Prostate gland (tissue), 2 donors: ENCODE data around the gene ESPN. TPM values are rescaled to one million over a fixed set of nuclear protein-coding genes. Genes with fewer than 3 reads are reported as not detected.

Experiments used
- DNase-seq: peaks from one replicate; pipeline ENCODE4 v3.0.0-alpha.2; 2019; ENCODE audit warnings: low spot score
- H3K27ac ChIP-seq, 2 donors: fragments of 200-600 bp; sonication (generic); 2 replicates each; pipeline ENCODE4 v1.5.1; 2017 to 2019
- H3K27me3 ChIP-seq: fragments of 200-600 bp; sonication (generic); replicated peaks from 2 replicates; pipeline ENCODE4 v1.5.1; 2019; ENCODE audit not compliant: insufficient read depth
- H3K36me3 ChIP-seq, 2 donors: fragments of 200-600 bp; sonication (generic); 1 replicate in 1 of 2; 2 replicates in 1 of 2; pipeline versions ENCODE4 v1.5.1 to v1.8.1; 2017 to 2019
- H3K4me1 ChIP-seq: fragments of 200-600 bp; sonication (generic); replicated peaks from 2 replicates; pipeline ENCODE4 v1.5.1; 2019
- H3K4me3 ChIP-seq, 2 donors: fragments of 200-600 bp; sonication (generic); 2 replicates each; pipeline ENCODE4 v1.5.1; 2017 to 2019
- H3K9me3 ChIP-seq: fragments of 200-600 bp; sonication (generic); 2 replicates; pipeline ENCODE4 v1.5.1; 2017
- POLR2A ChIP-seq: fragments of 450-650 bp; IDR thresholded peaks from one replicate; pipeline ENCODE4 v1.6.1; 2016; ENCODE audit warnings: antibody characterized with exemption, mild to moderate bottlenecking
- POLR2AphosphoS5 ChIP-seq: sonication (generic); formaldehyde crosslinking; IDR thresholded peaks from one replicate; pipeline ENCODE4 v1.6.1; 2017; ENCODE audit warnings: antibody characterized with exemption
- WGBS: methylation state at CpG from one replicate; pipeline ENCODE4 v1.1.5; 2018; 5-methylcytosine and 5-hydroxymethylcytosine counted together
- intact Hi-C: fragments of 100-400 bp; cut with DNase I; formaldehyde crosslinking; loops from one replicate; pipeline ENCODE4 v1.14.2; 2022
- total RNA-seq, 2 donors: library from RNA; depleted of rRNA; stranded (reverse); fragments of >200 nt; gene quantifications; one replicate each; pipeline ENCODE4 v1.1.0, GENCODE V29; 2016
- TF ChIP-seq, protein P1 (sequence below), 4 experiments: fragments of 200-600 bp in 2 of 4; fragments of 450-650 bp in 2 of 4; sonication (generic) in 2 of 4; IDR thresholded peaks; 1 replicate in 3 of 4; 2 replicates in 1 of 4; pipeline ENCODE4 v1.5.1; 2016 to 2019; ENCODE audit warnings: antibody characterized with exemption in 4 of 4, mild to moderate bottlenecking in 2 of 4, moderate library complexity in 2 of 4

ESPN gene
- total RNA-seq, 2 donors from 2014 or later = 19.7 to 257 TPM

DNA sequence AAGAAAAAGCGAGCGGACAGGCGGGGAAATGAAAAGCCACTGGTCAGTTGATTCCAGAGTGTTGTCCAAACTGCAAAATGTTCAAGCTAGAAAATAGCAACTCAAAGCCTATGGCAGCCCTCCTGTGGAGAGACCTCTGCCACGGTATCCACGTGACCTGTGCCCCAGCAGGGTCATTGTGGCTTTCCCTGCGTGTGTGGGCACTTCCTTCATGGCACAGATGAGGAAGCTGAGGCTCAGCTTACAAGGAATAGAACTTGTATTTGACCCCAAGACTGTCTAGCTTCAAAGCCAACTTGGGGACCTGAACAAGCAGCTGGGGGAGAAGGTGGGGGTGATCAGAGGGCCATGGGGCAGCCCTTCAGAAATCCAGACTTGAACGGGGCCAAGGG is 82.5 kb downstream of the ESPN start:
- intact Hi-C loops = no loop called here
- no peak for DNase-seq
- 87% methylated on average over 7 of the region's 7 CpGs for WGBS
- Histone ChIP-seq H3K27me3 (no peaks in the 10 kb centered on the region), H3K27ac (no peak overlapping the region), H3K36me3 (no peaks in the 10 kb centered on the region), H3K9me3 (no peaks in the 10 kb centered on the region), H3K4me3 (no peak overlapping the region), H3K4me1 (no peaks in the 10 kb centered on the region)
- TF ChIP-seq POLR2AphosphoS5 (no peak), POLR2A (no peak)
- TF ChIP-seq, protein P1, sequence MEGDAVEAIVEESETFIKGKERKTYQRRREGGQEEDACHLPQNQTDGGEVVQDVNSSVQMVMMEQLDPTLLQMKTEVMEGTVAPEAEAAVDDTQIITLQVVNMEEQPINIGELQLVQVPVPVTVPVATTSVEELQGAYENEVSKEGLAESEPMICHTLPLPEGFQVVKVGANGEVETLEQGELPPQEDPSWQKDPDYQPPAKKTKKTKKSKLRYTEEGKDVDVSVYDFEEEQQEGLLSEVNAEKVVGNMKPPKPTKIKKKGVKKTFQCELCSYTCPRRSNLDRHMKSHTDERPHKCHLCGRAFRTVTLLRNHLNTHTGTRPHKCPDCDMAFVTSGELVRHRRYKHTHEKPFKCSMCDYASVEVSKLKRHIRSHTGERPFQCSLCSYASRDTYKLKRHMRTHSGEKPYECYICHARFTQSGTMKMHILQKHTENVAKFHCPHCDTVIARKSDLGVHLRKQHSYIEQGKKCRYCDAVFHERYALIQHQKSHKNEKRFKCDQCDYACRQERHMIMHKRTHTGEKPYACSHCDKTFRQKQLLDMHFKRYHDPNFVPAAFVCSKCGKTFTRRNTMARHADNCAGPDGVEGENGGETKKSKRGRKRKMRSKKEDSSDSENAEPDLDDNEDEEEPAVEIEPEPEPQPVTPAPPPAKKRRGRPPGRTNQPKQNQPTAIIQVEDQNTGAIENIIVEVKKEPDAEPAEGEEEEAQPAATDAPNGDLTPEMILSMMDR (IDR thresholded peaks at IDR 0.05) = no peak

DNA sequence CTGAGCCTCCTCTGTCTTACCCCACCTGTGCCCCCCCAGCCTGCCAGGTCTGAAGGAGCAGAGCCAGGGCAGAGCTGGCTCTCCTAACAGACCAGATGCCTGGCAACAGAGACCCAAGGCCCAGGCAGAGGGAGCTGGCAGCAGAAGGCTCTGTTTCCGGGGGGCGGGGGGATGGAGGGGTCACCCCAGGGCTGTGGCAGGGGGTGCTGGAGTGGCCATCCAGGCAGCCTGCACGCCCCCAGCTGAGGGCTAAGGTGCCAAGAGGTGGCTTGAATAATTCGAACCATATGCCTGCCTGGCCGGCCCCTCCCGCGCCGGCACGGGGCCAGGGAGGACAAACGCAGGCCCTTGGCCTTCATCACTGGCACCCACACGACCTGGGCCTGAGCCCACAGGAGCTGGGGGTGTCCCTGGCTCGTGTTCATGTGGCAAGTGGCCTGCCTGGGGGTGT is 82.9 kb downstream of the ESPN start:
- H3K36me3 ChIP-seq = no peaks in the 10 kb centered on the region
- no peaks in the 10 kb centered on the region for H3K27me3 ChIP-seq
- no peak overlapping the region for H3K4me3 ChIP-seq
- no peak overlapping the region for H3K27ac ChIP-seq
- no peaks in the 10 kb centered on the region for H3K4me1 ChIP-seq
- 59% methylated on average over 11 of the region's 12 CpGs for WGBS
- intact Hi-C loops = no loop called here
- TF ChIP-seq, protein P1 (IDR thresholded peaks at IDR 0.05) = no peak
- no peaks in the 10 kb centered on the region for H3K9me3 ChIP-seq
- no peak for DNase-seq

DNA sequence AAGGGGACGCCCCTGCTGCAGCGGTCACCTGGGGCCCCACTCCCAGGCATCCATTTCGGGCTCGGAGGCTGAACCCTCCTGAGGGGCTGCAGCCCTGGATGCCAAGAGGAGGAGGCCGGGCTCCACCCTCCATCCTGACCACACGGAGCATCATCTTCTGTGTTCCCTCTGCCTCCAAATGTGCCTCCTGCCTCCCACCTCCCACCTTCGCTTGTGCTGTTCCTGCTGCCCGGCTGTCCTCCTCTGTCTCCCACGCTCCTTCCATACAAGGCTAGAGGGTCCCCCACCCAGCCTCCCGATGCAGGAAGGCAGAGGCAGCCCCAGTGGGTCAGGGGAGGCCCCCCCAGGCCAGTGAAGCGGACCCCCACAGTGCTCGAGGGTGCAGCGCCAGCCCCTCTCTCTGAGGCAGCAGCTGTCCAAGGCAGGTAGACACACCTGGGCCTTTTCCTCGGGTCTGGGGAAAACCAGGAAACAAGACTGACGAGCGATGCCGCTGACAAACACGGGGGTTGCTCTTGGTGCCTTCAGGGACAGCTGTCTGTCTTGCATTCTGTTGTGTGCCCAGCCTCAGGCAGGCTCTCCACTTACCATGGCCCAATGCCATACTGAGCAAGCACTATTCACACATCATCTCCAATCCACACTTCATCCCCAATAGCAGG is 83.7 kb downstream of the ESPN start:
- DNase-seq = no peak
- intact Hi-C loops = no loop called here
- TF ChIP-seq, protein P1 (IDR thresholded peaks at IDR 0.05) = no peak
- TF ChIP-seq POLR2AphosphoS5 = no peak
- TF ChIP-seq POLR2A = no peak
- Histone ChIP-seq H3K27me3 (no peaks in the 10 kb centered on the region), H3K9me3 (no peaks in the 10 kb centered on the region), H3K36me3 (no peaks in the 10 kb centered on the region), H3K4me3 (no peak overlapping the region), H3K4me1 (no peaks in the 10 kb centered on the region), H3K27ac (no peak overlapping the region)
- WGBS = 83% methylated on average over 18 of the region's 18 CpGs

DNA sequence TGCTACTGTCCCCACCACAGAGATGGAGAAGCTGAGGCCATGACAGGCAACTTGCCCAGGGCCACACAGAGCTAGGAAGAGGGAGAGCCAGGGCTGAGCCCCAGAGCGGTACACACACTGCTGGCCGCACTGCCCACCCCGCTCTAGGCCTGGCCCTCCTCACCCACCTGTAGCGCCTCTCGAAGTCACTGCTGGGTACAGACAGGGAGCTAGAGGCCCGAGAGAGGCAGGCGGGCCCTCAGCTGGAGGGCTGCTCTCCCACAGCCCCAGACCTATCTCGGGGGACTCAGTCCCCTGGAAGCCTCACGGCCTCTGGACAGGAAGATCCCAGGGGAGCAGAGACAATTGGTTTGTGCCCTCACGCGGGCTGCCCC is 84.2 kb downstream of the ESPN start:
- no peaks in the 10 kb centered on the region for H3K4me1 ChIP-seq
- H3K4me3 ChIP-seq = no peak overlapping the region
- TF ChIP-seq POLR2A (no peak), POLR2AphosphoS5 (no peak)
- TF ChIP-seq, protein P1 (IDR thresholded peaks at IDR 0.05) = no peak
- intact Hi-C loops = no loop called here
- WGBS = 91% methylated on average over 11 of the region's 11 CpGs
- DNase-seq = no peak
- H3K27me3 ChIP-seq = no peaks in the 10 kb centered on the region
- H3K9me3 ChIP-seq = no peaks in the 10 kb centered on the region
- no peak overlapping the region for H3K27ac ChIP-seq
- no peaks in the 10 kb centered on the region for H3K36me3 ChIP-seq

DNA sequence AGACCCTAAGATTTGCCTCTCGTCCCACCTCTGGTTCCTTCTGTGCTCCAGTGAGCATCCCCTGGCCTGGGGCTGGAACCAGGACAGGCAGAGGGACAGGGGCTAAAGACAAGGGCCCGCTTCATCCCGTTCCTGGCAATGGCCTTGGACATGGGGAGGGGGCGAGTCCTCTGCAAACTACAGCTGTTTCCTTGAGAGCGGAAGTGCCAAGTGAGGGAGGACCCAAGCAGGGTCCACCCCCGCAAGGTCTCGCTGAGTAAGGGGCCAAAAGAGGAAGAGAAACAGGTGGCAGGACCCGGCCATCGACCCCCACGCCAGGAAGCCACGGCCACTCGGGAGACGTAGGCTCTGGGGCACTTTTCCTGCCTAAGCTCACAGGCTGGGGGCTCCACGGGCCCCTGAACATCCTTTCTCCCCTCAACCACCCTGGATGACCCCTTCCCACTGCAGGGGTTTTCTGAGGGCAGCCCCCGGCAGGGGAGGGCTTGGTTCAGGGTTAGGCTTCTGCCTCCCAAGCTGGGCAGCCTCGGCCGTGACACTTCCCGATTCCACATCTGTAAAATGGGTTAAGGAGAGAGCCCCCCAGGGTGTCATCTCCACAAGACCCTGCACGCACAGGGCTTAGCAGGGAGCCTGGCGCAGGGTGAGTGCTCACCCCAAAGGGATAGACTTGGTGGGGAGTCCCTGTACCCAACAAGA is 84.8 kb downstream of the ESPN start:
- H3K4me1 ChIP-seq = no peaks in the 10 kb centered on the region
- no peak overlapping the region for H3K27ac ChIP-seq
- H3K27me3 ChIP-seq = no peaks in the 10 kb centered on the region
- DNase-seq = no peak
- no peaks in the 10 kb centered on the region for H3K9me3 ChIP-seq
- intact Hi-C loops = no loop called here
- 76% methylated on average over 20 of the region's 20 CpGs for WGBS
- no peak for TF ChIP-seq POLR2AphosphoS5
- no peak overlapping the region for H3K4me3 ChIP-seq
- no peaks in the 10 kb centered on the region for H3K36me3 ChIP-seq
